ENCODE results near the gene ST3GAL3.

GRCh38 chr1:43878854-43879253, 171.5 kb downstream of the ST3GAL3 start:
- TF ChIP-seq CTCF (IDR thresholded peaks at IDR 0.05) (no peak), POLR2A (IDR thresholded peaks at IDR 0.05) (no peak)

Data from prostate gland (tissue), 2 donors.